A549 (cell line): ENCODE results near the gene SHF.

ENCODE experiments used
- EP300 ChIP-seq, 2 experiments: fragments of >200 bp; sonication (Bioruptor Twin); formaldehyde crosslinking; IDR thresholded peaks; 2 replicates in 1 of 2; 3 replicates in 1 of 2; pipeline ENCODE4 v1.6.1; 2016 to 2017
- NR3C1 ChIP-seq: fragments of >200 bp; sonication (Bioruptor Twin); formaldehyde crosslinking; IDR thresholded peaks from 3 replicates; pipeline ENCODE4 v1.6.1; 2017
- POLR2A ChIP-seq: IDR thresholded peaks from 2 replicates; pipeline ENCODE4 v1.6.1; 2012; ENCODE audit warnings: mild to moderate bottlenecking, low read length
- TF ChIP-seq, protein P1 (sequence below): fragments of >200 bp; sonication (Bioruptor Twin); formaldehyde crosslinking; IDR thresholded peaks from 3 replicates; pipeline ENCODE4 v1.5.1; 2016
- TF ChIP-seq, protein P2 (sequence below): IDR thresholded peaks from 2 replicates; pipeline ENCODE4 v1.6.1; 2012

DNA sequence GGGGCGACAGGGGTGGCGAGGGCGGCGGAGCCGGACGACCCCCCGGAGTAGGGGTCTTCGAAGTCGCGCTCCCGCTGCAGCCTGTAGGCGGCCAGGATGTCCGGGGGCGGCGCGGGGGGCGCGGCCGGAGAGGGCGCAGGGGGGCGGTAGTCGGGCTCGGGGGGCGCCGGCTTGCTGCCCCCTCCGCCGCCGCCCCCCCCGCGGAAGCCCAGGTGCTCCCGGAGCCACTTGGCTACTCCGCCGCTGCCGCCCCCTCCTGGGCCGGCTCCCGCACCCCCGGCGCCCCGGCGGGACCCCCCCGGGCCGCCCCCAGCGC is 230 bp downstream of the SHF start:
- TF ChIP-seq, protein P1, sequence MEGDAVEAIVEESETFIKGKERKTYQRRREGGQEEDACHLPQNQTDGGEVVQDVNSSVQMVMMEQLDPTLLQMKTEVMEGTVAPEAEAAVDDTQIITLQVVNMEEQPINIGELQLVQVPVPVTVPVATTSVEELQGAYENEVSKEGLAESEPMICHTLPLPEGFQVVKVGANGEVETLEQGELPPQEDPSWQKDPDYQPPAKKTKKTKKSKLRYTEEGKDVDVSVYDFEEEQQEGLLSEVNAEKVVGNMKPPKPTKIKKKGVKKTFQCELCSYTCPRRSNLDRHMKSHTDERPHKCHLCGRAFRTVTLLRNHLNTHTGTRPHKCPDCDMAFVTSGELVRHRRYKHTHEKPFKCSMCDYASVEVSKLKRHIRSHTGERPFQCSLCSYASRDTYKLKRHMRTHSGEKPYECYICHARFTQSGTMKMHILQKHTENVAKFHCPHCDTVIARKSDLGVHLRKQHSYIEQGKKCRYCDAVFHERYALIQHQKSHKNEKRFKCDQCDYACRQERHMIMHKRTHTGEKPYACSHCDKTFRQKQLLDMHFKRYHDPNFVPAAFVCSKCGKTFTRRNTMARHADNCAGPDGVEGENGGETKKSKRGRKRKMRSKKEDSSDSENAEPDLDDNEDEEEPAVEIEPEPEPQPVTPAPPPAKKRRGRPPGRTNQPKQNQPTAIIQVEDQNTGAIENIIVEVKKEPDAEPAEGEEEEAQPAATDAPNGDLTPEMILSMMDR = no peak
- TF ChIP-seq POLR2A (no peak), NR3C1 (no peak), EP300 (IDR thresholded peaks at IDR 0.05) (no peak)
- TF ChIP-seq, protein P2, sequence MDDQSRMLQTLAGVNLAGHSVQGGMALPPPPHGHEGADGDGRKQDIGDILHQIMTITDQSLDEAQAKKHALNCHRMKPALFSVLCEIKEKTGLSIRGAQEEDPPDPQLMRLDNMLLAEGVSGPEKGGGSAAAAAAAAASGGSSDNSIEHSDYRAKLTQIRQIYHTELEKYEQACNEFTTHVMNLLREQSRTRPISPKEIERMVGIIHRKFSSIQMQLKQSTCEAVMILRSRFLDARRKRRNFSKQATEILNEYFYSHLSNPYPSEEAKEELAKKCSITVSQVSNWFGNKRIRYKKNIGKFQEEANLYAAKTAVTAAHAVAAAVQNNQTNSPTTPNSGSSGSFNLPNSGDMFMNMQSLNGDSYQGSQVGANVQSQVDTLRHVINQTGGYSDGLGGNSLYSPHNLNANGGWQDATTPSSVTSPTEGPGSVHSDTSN = no peak
